GM18951 (cell line): ENCODE results near the gene DDX23.
"Not testable (repeated sequence)": the region's sequence is repeated elsewhere in the genome, so short reads cannot be mapped to it uniquely, and the experiment has no call there.

ENCODE experiments used
- POLR2A ChIP-seq: IDR thresholded peaks from 4 replicates; pipeline ENCODE4 v1.6.1; 2011; ENCODE audit warnings: mild to moderate bottlenecking; ENCODE audit not compliant: insufficient read length, insufficient read depth; ENCODE audit errors: extremely low read depth
- in situ Hi-C: fragments of 300-500 bp; cut with MboI; formaldehyde crosslinking; loops from one replicate; pipeline ENCODE4 v1.12.0; 2022; ENCODE audit warnings: low sequenced_read_pairs, mixed read lengths, inconsistent platforms; ENCODE audit not compliant: unreplicated experiment

Gene DDX23

GRCh38 chr12:48852734-48853688 is 1.0 kb upstream of the DDX23 start:
- in situ Hi-C loops = no loop called here

DNA sequence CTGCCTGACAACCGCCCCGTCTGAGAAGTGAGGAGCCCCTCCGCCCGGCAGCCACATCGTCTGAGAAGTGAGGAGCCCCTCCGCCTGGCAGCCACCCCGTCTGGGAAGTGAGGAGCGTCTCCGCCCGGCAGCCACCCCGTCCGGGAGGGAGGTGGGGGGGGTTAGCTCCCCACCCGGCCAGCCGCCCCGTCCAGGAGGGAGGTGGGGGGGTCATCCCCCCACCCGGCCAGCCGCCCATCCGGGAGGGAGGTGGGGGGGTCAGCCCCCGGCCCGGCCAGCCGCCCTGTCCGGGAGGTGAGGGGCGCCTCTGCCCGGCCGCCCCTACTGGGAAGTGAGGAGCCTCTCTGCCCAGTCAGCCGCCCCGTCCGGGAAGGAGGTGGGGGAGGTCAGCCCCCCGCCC is 9.9 kb downstream of the DDX23 start:
- in situ Hi-C loops = not testable (repeated sequence)

More at GRCh38 chr12:48852734-48853688, 1.0 kb upstream of the DDX23 start:
- TF ChIP-seq POLR2A = no peak

DNA sequence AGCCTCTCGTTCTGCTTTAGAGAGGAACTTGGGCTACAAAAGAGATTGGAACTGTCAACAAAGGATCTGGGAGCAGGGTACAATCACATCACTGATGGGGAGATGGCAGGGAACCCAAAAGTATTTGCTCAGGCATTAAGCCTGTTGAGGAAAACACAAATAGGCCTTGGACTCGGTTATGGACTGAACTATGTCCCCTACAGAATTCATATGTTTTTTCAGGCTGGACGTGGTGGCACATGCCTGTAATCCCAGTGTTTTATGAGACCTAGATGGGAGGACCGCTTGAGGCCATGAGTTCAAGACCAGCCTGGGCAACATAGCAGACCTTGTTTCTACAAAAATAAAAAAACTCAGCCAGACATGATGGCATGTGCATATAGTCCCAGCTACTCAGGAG is 13.9 kb downstream of the DDX23 start:
- TF ChIP-seq POLR2A = no peak
- in situ Hi-C loops = no loop called here

- no peak for TF ChIP-seq POLR2A
- in situ Hi-C loops = no loop called here
These were observed 19.5 kb downstream of the DDX23 start for GRCh38 chr12:48832321-48833060.

- no peak for TF ChIP-seq POLR2A
- in situ Hi-C loops = no loop called here
These were observed 20.7 kb downstream of the DDX23 start for GRCh38 chr12:48831257-48831656.

DNA sequence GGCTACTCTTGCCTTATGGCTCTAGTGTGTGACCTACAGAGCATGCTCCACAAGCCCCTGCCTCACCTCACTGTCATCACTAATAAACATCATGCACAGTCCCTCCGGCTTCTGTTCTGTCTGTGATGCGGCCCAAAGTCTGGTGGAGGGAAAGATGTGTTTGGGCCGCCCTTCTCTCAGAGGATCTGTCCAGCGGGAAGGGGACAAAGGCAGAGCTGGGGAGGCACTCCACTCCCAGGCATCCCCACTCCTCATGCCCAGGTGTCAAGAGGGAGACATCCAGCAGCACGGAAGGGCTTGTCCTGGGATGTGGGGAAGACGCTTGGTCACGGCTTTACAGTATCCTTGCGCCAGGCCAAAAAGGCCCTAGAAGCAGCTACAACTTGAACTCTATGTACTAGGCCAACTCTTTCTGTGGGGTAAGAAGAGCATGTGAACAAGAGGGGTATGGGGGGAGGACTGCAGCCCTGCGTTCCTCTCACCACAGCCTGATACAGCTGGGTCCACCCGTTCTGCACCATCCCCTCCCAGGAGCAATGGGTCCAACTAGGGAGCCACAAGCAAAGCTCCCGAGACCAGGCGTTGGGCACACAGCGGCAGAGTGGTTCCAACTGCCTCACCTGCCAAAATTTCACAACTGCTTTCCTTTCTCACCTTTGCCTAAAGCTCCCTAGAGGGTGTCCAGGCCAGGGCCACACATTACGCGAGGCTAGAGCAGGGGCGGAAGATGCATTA is 23.0 kb downstream of the DDX23 start:
- TF ChIP-seq POLR2A = no peak
- in situ Hi-C loops = no loop called here

DNA sequence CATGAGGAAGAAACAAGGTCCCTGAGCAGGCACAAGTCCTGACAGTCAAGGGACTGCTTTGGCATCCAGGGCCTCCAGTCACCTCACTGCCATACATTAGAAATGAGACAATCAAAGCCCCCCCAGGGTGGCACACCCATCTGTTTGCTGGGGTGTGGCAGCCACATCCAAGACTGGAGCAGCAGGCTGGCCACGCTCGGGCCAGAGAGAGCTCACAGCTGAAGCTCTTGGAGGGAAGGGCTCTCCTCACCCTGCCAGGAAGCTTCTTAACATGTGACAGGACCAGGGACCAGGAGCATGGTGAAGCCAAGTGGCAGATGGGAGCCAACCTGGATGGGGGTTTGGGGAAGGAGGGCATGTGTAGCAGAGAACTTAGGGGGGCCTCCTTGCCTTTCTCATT is 23.7 kb downstream of the DDX23 start:
- no peak for TF ChIP-seq POLR2A
- in situ Hi-C loops = no loop called here

GRCh38 chr12:48827513-48828096 is 24.4 kb downstream of the DDX23 start:
- in situ Hi-C loops = no loop called here
- TF ChIP-seq POLR2A = no peak

GRCh38 chr12:48827026-48827425 is 24.9 kb downstream of the DDX23 start:
- TF ChIP-seq POLR2A = no peak

GRCh38 chr12:48826209-48826855 is 25.6 kb downstream of the DDX23 start:
- in situ Hi-C loops = no loop called here
- no peak for TF ChIP-seq POLR2A

More at GRCh38 chr12:48827026-48827425, 24.9 kb downstream of the DDX23 start:
- in situ Hi-C loops = no loop called here

GRCh38 chr12:48824905-48825304 is 27.1 kb downstream of the DDX23 start:
- in situ Hi-C loops = no loop called here
- TF ChIP-seq POLR2A = no peak

GRCh38 chr12:48824112-48824511 is 27.9 kb downstream of the DDX23 start:
- in situ Hi-C loops = no loop called here
- no peak for TF ChIP-seq POLR2A
